Right lobe of liver (tissue), 4 donors: ENCODE results near the gene FBRSL1.

Experiments used
- CTCF ChIP-seq, 4 donors: fragments of 200-600 bp in 3 of 4; fragments of 450-650 bp in 1 of 4; IDR thresholded peaks; one replicate each; pipeline versions ENCODE4 v1.5.1 to v1.8.0; 2016 to 2022; ENCODE audit warnings: antibody characterized with exemption in 4 of 4, mild to moderate bottlenecking in 2 of 4
- POLR2A ChIP-seq: fragments of 450-650 bp; IDR thresholded peaks from one replicate; pipeline ENCODE4 v1.6.1; 2017; ENCODE audit warnings: antibody characterized with exemption, mild to moderate bottlenecking
- donor health status: DM: no; HTN: no; CAD: no.
- donor health status: DM: no; HTN: no; CAD: no.
- donor health status: DM: no; HTN: yes; CAD: no.

- TF ChIP-seq CTCF (IDR thresholded peaks at IDR 0.05) (no peak), POLR2A (no peak)
Measured at GRCh38 chr12:132557291-132558015, 67.5 kb downstream of the FBRSL1 start.
